Measurements from ENCODE around the gene ARHGEF28. TPM values are rescaled to one million over a fixed set of nuclear protein-coding genes. Genes with fewer than 3 reads are reported as not detected.

Gene ARHGEF28
- total RNA-seq, 6 experiments from 2014 or later: 3.0 to 14.9 (median 6.4) TPM

- Histone ChIP-seq H3K27me3 (no peaks in the 10 kb centered on the region), H3K9me3 (no peaks in the 10 kb centered on the region), H3K36me3 (no peaks in the 10 kb centered on the region), H3K27ac (no peak overlapping the region), H3K4me1 (no peaks in the 10 kb centered on the region), H3K4me3 (no peak overlapping the region)
- no peak for DNase-seq
- intact Hi-C loops (cut with DNase I): no loop called here
- no peak for TF ChIP-seq CTCF (IDR thresholded peaks at IDR 0.05)
- no peak for ATAC-seq
Observed at GRCh38 chr5:73705364-73705763, 79.4 kb downstream of the ARHGEF28 start.

- no peaks in the 10 kb centered on the region for H3K36me3 ChIP-seq
- H3K4me3 ChIP-seq: no peak overlapping the region
- H3K27ac ChIP-seq: no peak overlapping the region
- WGBS (ENCODE audit: insufficient coverage, low coverage, low lambda C conversion rate, missing lambda C conversion rate): 86% methylated on average over 5 of the region's 5 CpGs
- intact Hi-C loops (cut with DNase I): no loop called here
- no peaks in the 10 kb centered on the region for H3K27me3 ChIP-seq
- ATAC-seq (no peak), DNase-seq (no peak)
- no peaks in the 10 kb centered on the region for H3K4me1 ChIP-seq
- H3K9me3 ChIP-seq: no peaks in the 10 kb centered on the region
- no peak for TF ChIP-seq CTCF (IDR thresholded peaks at IDR 0.05)
- no peak for TF ChIP-seq POLR2A (IDR thresholded peaks at IDR 0.05)
Observed at GRCh38 chr5:73706963-73707362, 81.0 kb downstream of the ARHGEF28 start.

- Histone ChIP-seq H3K9me3 (no peaks in the 10 kb centered on the region), H3K36me3 (no peaks in the 10 kb centered on the region), H3K4me1 (no peaks in the 10 kb centered on the region), H3K27me3 (no peaks in the 10 kb centered on the region), H3K4me3 (no peak overlapping the region), H3K27ac (no peak overlapping the region)
- TF ChIP-seq CTCF (IDR thresholded peaks at IDR 0.05) (no peak), POLR2A (IDR thresholded peaks at IDR 0.05) (no peak)
- intact Hi-C loops (cut with DNase I): no loop called here
- ATAC-seq: no peak
- DNase-seq: no peak
- WGBS (ENCODE audit: insufficient coverage, low coverage, low lambda C conversion rate, missing lambda C conversion rate): 94% methylated on average over 5 of the region's 5 CpGs
Observed at GRCh38 chr5:73709536-73710129, 83.6 kb downstream of the ARHGEF28 start.

- H3K27ac ChIP-seq: no peak overlapping the region
- no peak for DNase-seq
Observed at GRCh38 chr5:73716284-73716808, 90.3 kb downstream of the ARHGEF28 start.

More at GRCh38 chr5:73716284-73716808, 90.3 kb downstream of the ARHGEF28 start:
- no peak for TF ChIP-seq CTCF (IDR thresholded peaks at IDR 0.05)
- TF ChIP-seq POLR2A (IDR thresholded peaks at IDR 0.05): no peak
- Histone ChIP-seq H3K4me1 (no peaks in the 10 kb centered on the region), H3K27me3 (no peaks in the 10 kb centered on the region), H3K9me3 (no peaks in the 10 kb centered on the region), H3K36me3 (no peaks in the 10 kb centered on the region), H3K4me3 (no peak overlapping the region)
- peak; percentile 29 to 73 (median 50) for ATAC-seq
- WGBS (ENCODE audit: insufficient coverage, low coverage, low lambda C conversion rate, missing lambda C conversion rate): 85% methylated on average over 3 of the region's 3 CpGs
- intact Hi-C loops (cut with DNase I): no loop called here

Data from right lobe of liver (tissue), 6 donors.